Activated T-helper 1 cell treated with Interleukin-2 at 50 U/mL for 16 hours (primary cell): ENCODE results near the gene NTN1.
A peak's percentile ranks its signal among the peaks of the same experiment; 100 is the strongest.
"Not testable (repeated sequence)": the region's sequence is repeated elsewhere in the genome, so short reads cannot be mapped to it uniquely, and the experiment has no call there.

Experiments used
- DNase-seq: peaks from one replicate; pipeline ENCODE4 v3.0.0-alpha.2; 2020; ENCODE audit warnings: low read depth

Gene NTN1

GRCh38 chr17:9087921-9088320, 66.6 kb downstream of the NTN1 start:
- no peak for DNase-seq

GRCh38 chr17:9090641-9091096, 69.4 kb downstream of the NTN1 start:
- DNase-seq: no peak

GRCh38 chr17:9094193-9094592, 72.9 kb downstream of the NTN1 start:
- no peak for DNase-seq

- no peak for DNase-seq
Observed at GRCh38 chr17:9095390-9095789, 74.1 kb downstream of the NTN1 start.

- no peak for DNase-seq
Observed at GRCh38 chr17:9098242-9098825, 77.0 kb downstream of the NTN1 start.

- no peak for DNase-seq
Observed at GRCh38 chr17:9101356-9101755, 80.0 kb downstream of the NTN1 start.

- DNase-seq: not testable (repeated sequence)
Observed at GRCh38 chr17:9103193-9103592, 81.9 kb downstream of the NTN1 start.

- no peak for DNase-seq
Observed at GRCh38 chr17:9104370-9105041, 83.2 kb downstream of the NTN1 start.

GRCh38 chr17:9105068-9105868, 84.0 kb downstream of the NTN1 start:
- DNase-seq: no peak

- DNase-seq: not testable (repeated sequence)
Observed at GRCh38 chr17:9106278-9106677, 85.0 kb downstream of the NTN1 start.

- no peak for DNase-seq
Observed at GRCh38 chr17:9107527-9107926, 86.2 kb downstream of the NTN1 start.

- DNase-seq: no peak
Observed at GRCh38 chr17:9108146-9108545, 86.8 kb downstream of the NTN1 start.

GRCh38 chr17:9109933-9110332, 88.6 kb downstream of the NTN1 start:
- DNase-seq: no peak

- DNase-seq: no peak
Observed at GRCh38 chr17:9110501-9110900, 89.2 kb downstream of the NTN1 start.

GRCh38 chr17:9115214-9116191, 94.2 kb downstream of the NTN1 start:
- DNase-seq: peak; percentile 7

GRCh38 chr17:9116311-9116835, 95.1 kb downstream of the NTN1 start:
- DNase-seq: no peak

GRCh38 chr17:9116861-9117568, 95.7 kb downstream of the NTN1 start:
- DNase-seq: no peak

- DNase-seq: no peak
Observed at GRCh38 chr17:9120471-9120870, 99.2 kb downstream of the NTN1 start.

GRCh38 chr17:9121186-9121820, 100.0 kb downstream of the NTN1 start:
- DNase-seq: no peak
